ENCODE measurements around the gene MIR17HG. TPM values are rescaled to one million over a fixed set of nuclear protein-coding genes. Genes with fewer than 3 reads are reported as not detected.

Gene MIR17HG
- total RNA-seq, 1 experiment from 2014 or later = 6.5 TPM

- TF ChIP-seq CTCF (conservative IDR thresholded peaks at IDR 0.05) = no peak
- TF ChIP-seq EZH2 (IDR thresholded peaks at IDR 0.05; ENCODE audit: low read depth) = no peak
- H3K4me3 ChIP-seq = no peak overlapping the region
- no peaks in the 10 kb centered on the region for H3K36me3 ChIP-seq (ENCODE audit: low read depth)
- no peak overlapping the region for H3K27ac ChIP-seq
- H2AFZ ChIP-seq = no peak overlapping the region
- H3F3A ChIP-seq (ENCODE audit: insufficient read depth, low read depth) = no peaks in the 10 kb centered on the region
- H4K20me1 ChIP-seq (ENCODE audit: insufficient read depth) = no peaks in the 10 kb centered on the region
- H3K9me3 ChIP-seq (ENCODE audit: insufficient read depth, low read depth) = no peaks in the 10 kb centered on the region
- no peak overlapping the region for H3K4me2 ChIP-seq
- ChIA-PET CTCF (no interaction called here), POLR2A (ENCODE audit: unreplicated experiment) (no interaction called here)
- DNase-seq = no peak
- no peaks in the 10 kb centered on the region for H3K9me2 ChIP-seq (ENCODE audit: insufficient read depth)
- no TSS peak for BruUV-seq (replicated peaks)
- intact Hi-C loops (cut with micrococcal nuclease; ENCODE audit: unreplicated experiment) = no loop called here
- H3K27me3 ChIP-seq (ENCODE audit: insufficient read depth, low read depth) = no peaks in the 10 kb centered on the region
- no peaks in the 10 kb centered on the region for H3K79me2 ChIP-seq (ENCODE audit: low read depth)
- H3K4me1 ChIP-seq (replicated peaks; ENCODE audit: insufficient read depth) = no peaks in the 10 kb centered on the region
These were observed 21.9 kb downstream of the MIR17HG start for GRCh38 chr13:91369441-91369831.

GRCh38 chr13:91370501-91370900 is 23.0 kb downstream of the MIR17HG start:
- H3K27ac ChIP-seq = no peak overlapping the region
- ChIA-PET CTCF (no interaction called here), POLR2A (ENCODE audit: unreplicated experiment) (no interaction called here)

GRCh38 chr13:91372911-91373310 is 25.4 kb downstream of the MIR17HG start:
- DNase-seq = no peak
- no TSS peak for BruUV-seq (replicated peaks)
- H3K27me3 ChIP-seq (ENCODE audit: insufficient read depth, low read depth) = no peaks in the 10 kb centered on the region
- no peak overlapping the region for H3K27ac ChIP-seq
- no peak for TF ChIP-seq CTCF (conservative IDR thresholded peaks at IDR 0.05)
- TF ChIP-seq EZH2 (IDR thresholded peaks at IDR 0.05; ENCODE audit: low read depth) = no peak
- no peaks in the 10 kb centered on the region for H3K4me1 ChIP-seq (replicated peaks; ENCODE audit: insufficient read depth)
- H3K4me2 ChIP-seq = no peak overlapping the region
- intact Hi-C loops (cut with micrococcal nuclease; ENCODE audit: unreplicated experiment) = no loop called here
- CTCF ChIA-PET = no interaction called here
- no peaks in the 10 kb centered on the region for H4K20me1 ChIP-seq (ENCODE audit: insufficient read depth)
- no peak overlapping the region for H2AFZ ChIP-seq
- H3K79me2 ChIP-seq (ENCODE audit: low read depth) = no peaks in the 10 kb centered on the region
- no peaks in the 10 kb centered on the region for H3K9me3 ChIP-seq (ENCODE audit: insufficient read depth, low read depth)
- no peaks in the 10 kb centered on the region for H3F3A ChIP-seq (ENCODE audit: insufficient read depth, low read depth)
- POLR2A ChIA-PET (ENCODE audit: unreplicated experiment) = no interaction called here
- no peak overlapping the region for H3K4me3 ChIP-seq
- H3K36me3 ChIP-seq (ENCODE audit: low read depth) = no peaks in the 10 kb centered on the region
- no peaks in the 10 kb centered on the region for H3K9me2 ChIP-seq (ENCODE audit: insufficient read depth)

More at GRCh38 chr13:91370501-91370900, 23.0 kb downstream of the MIR17HG start:
- no peaks in the 10 kb centered on the region for H3K9me3 ChIP-seq (ENCODE audit: insufficient read depth, low read depth)
- no TSS peak for BruUV-seq (replicated peaks)
- H3K36me3 ChIP-seq (ENCODE audit: low read depth) = no peaks in the 10 kb centered on the region
- no peaks in the 10 kb centered on the region for H4K20me1 ChIP-seq (ENCODE audit: insufficient read depth)
- intact Hi-C loops (cut with micrococcal nuclease; ENCODE audit: unreplicated experiment) = no loop called here
- no peaks in the 10 kb centered on the region for H3K4me1 ChIP-seq (replicated peaks; ENCODE audit: insufficient read depth)
- no peaks in the 10 kb centered on the region for H3K9me2 ChIP-seq (ENCODE audit: insufficient read depth)
- H3K4me3 ChIP-seq = no peak overlapping the region
- no peak overlapping the region for H3K4me2 ChIP-seq
- H3K27me3 ChIP-seq (ENCODE audit: insufficient read depth, low read depth) = no peaks in the 10 kb centered on the region
- no peaks in the 10 kb centered on the region for H3K79me2 ChIP-seq (ENCODE audit: low read depth)
- H2AFZ ChIP-seq = no peak overlapping the region
- H3F3A ChIP-seq (ENCODE audit: insufficient read depth, low read depth) = no peaks in the 10 kb centered on the region
- no peak for DNase-seq
- TF ChIP-seq EZH2 (IDR thresholded peaks at IDR 0.05; ENCODE audit: low read depth) (no peak), CTCF (conservative IDR thresholded peaks at IDR 0.05) (no peak)
